Posterior vena cava (tissue), 2 donors: Measurements from ENCODE around the gene COA4. TPM values are rescaled to one million over a fixed set of nuclear protein-coding genes. Genes with fewer than 3 reads are reported as not detected.
A peak's percentile ranks its signal among the peaks of the same experiment; 100 is the strongest.
"Not testable (repeated sequence)": the region's sequence is repeated elsewhere in the genome, so short reads cannot be mapped to it uniquely, and the experiment has no call there.

Experiments used
- DNase-seq: peaks from one replicate; pipeline ENCODE4 v3.0.0-alpha.2; 2020; ENCODE audit warnings: low spot score
- intact Hi-C, 2 donors: fragments of 100-400 bp; cut with DNase I; formaldehyde crosslinking; loops; one replicate each; pipeline versions ENCODE4 v1.14.1 to v1.14.2; 2022 to 2023
- long read RNA-seq, 2 donors: library from polyadenylated mRNA; unstranded; transcript quantifications; one replicate each; pipeline ENCODE4 v2.0.0, GENCODE V29; 2020 to 2021
- total RNA-seq, 2 donors: library from RNA; stranded (reverse); fragmentation: NEBNext Ultra II Directional; extraction: Animal tissue kit (Norgen Biotek cat#: 25700); gene quantifications; one replicate each; pipeline ENCODE4 v1.2.1, GENCODE V29; 2021
- donor health status: DM: yes; HTN: yes; CAD: no.
- donor health status: DM: yes; HTN: yes; CAD: no.

COA4 gene
- 10 to 100 TPM; 36.3 to 37.2 TPM for total RNA-seq
- long read RNA-seq, donor 1, partial matches to known transcripts, result 0 of 3 reads
- long read RNA-seq, donor 1, other reads (novel, unspliced or antisense), result 0 of 3 reads
- long read RNA-seq, donor 2, transcript COA4-201 (2 exons, 960 nt), result major isoform, 11 of 13 reads
- long read RNA-seq, donor 2, partial matches to known transcripts, result 0 of 13 reads
- long read RNA-seq, donor 2, other reads (novel, unspliced or antisense), result 0 of 13 reads

DNA sequence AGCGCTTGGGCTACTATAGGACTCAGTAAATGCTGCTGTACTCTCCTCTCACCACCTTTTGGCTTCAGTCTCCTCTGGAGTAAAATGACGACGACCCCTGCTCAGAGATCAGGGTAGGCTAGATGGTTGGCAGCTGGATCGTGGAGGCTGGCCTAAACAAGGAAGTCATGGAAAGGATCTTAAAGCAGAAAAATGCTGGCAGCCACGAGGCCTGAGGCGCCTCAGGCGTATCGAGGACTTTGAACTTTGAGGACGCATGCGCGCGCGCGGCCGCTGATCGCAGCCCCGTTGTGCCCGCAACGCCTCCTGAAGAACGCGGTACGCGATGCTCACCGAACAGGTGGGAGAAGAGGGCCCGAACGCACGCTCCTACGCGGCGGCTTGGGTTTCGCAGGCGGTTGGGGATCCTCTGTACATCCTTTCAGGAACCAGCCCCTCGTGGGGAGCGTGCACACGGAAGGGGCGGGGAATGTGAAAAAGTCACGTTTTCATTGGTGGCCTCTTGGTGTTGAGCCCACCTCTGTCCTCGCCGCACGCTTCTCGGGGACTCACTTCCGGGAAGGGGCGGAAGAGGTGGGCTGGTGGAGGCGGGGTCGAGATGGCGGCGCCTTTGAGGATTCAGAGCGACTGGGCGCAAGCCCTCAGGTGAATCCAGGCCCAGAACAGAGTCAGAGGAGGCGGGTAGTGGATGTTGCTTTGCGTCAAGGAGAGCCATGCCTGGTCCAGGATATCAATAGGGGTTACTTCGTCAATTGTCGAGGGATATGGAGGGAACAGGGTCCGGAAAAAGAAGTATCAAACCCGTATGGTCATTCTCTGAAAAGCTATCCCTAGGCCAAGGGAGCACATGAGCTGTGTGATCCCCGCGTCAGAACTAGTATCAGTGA is at the start of gene COA4, which contains the start of gene PAAF1:
COA4 (minus strand) TSS at position 423 of the 887 bp plus-strand sequence. CDS start 3,468 bp downstream, outside the sequence.
PAAF1 (plus strand) TSS at position 576 of the 887 bp plus-strand sequence; CDS start at position 599, 23 bp downstream.
- peak; percentile 97 for DNase-seq
- intact Hi-C loops, result no loop called here

DNA sequence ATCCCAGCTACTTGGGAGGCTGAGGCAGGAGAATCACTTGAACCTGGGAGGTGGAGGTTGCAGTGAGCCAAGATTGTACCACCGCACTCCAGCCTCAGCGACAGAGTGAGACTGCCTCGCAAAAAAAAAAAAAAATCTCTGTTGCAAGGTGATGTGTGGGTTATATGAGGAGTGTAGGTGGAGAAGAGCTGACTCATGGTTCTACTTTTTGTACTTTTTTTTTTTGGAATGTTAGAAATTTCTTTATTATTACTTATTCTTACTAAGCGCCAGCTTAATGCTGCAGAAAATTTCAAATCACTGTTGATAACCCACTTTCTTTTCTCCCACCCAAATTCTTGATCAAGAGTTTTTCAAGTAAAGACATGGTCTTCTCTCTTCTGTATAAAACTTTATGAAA is 44.5 kb upstream of the COA4 start:
- intact Hi-C loops, result no loop called here
- DNase-seq, result no peak

DNA sequence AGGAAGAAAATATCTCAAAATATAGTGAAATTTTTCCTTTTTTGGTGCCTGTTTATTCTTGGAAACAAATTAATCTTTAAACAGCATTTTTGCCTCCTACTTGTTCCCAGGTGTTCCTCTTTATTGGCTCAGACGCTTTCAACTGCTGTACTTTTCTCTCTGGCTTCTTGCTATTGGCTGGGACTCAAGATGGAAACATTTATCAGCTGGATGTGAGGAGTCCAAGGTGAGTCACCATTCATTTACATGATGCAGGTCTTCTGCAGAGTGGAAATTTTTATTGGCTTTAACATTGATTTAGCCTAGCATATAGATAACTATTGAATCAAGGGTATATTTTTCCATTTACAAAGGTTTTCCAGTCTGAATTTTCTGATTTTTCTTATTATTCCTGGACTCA is 39.8 kb upstream of the COA4 start:
- DNase-seq, result no peak
- intact Hi-C loops, result no loop called here

DNA sequence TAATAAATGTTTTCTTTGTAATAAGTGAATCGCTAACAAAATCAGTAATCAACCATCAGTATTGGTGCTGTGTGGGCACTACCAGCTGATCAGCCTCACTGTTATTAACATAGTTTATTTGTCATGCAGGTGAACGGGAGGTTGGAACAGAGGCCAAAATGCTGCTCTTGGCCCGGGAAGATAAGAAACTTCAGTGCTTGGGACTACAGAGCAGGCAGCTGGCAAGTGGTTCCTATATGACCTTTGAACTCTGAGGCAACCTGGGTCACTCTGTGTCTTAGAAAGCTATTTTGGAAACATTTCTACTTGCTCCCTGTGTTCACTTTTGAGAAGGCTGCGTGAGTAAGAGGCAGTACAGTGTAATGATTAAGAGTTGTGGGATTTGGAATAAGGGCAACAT is 37.6 kb upstream of the COA4 start:
- DNase-seq, result no peak
- intact Hi-C loops, result no loop called here

DNA sequence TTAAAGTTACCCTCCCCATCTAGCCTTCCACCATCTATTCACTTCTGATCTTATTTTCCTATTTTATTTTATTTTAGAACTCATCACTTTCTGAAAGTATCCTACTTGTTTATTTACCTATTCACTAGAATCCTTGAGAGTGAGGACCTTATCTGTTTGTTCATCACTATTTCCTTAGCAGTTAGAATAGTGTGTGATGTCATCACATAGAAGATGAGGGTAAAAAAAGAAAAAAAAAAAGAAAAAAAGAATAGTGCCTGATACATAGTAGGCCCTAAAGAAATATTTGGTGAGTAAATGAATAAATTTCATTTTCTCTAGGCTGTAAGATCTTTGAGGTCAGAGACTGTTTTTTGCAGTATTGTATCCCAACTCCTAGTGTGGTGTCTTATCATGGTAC is 36.8 kb upstream of the COA4 start:
- no peak for DNase-seq
- intact Hi-C loops, result no loop called here

DNA sequence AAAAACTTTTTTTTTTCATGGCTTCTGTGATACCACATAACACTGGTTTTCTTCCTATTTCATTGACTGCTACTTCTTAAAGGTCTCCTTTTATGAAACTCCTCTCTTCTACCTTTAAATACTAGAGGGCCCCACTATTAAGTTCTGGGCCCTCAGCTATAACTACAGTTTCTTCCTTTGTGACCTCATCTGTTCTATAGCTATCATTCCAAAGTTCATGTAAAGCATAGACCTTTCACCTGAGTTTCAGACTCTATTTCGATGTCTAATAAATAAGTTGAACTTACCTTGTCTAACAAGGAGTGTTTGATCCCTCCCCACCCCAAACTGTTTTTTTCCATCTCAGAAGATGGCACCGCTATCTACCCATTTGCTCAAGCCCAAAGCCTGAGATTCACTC is 35.4 kb upstream of the COA4 start:
- intact Hi-C loops, result no loop called here
- DNase-seq, result no peak

DNA sequence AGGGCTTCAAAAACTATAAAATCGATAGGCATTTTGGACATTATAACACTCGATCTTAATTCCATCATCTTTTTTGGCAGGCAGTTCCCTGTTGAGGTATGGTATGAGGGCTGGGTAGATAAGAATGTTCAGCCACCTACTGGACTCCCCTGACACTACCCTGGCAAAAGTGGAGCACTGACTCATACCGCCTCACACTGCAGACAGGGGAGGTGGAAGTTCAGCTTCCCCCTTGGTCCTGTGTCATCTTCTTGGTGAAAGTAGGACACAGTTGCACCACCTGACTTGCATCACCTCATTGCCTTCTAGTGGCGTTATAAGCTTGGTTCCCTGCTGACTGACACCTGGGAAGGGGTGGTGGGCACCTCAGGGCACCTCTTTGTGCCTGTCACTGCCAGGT is 30.5 kb upstream of the COA4 start:
- intact Hi-C loops, result no loop called here
- DNase-seq, result no peak

DNA sequence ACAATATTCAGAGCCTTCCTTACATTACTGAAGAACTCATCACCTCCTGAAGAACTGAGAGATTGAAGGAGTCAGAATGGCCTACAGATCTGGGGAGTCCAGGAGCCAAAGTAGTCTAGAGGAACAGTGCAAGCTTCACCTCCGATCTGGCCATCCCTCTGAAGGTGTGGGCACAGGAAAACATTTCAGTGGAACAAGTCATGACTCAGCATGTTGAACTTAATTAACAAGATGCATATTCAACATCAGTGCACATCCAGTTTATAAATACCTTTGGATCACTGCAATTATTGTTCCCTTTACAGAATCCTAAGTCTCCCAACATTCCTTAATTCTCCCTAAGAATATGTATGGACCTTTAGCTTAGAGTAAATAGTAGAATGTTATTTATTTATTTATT is 25.7 kb upstream of the COA4 start:
- intact Hi-C loops, result no loop called here
- no peak for DNase-seq

DNA sequence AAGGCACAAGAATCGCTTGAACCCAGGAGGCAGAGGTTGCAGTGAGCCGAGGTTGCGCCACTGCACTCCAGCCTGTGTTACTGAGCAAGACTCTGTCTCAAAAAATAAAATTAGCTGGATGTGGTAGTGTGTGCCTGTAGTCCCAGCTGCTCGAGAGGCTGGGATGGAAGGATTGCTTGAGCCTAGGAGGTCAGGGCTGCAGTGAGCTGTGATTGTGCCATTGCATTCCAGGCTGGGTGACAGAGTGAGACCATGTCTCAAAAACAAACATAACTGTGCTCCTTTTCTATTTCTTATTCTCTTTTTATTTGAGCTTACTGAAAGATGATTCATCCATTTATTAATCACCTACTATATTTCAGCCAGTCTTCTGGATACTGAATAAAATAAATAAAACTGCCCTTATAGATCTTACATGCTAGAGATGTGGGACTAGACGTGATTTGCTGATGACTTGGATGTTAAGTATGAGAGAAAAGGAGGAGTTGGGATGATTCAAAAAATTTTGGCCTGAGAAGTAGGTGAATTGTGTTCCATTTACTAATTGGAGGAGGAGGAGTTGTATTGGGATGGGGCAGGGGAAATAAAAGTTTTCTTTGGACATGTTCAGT is 18.2 kb upstream of the COA4 start:
- intact Hi-C loops, result no loop called here
- no peak for DNase-seq

DNA sequence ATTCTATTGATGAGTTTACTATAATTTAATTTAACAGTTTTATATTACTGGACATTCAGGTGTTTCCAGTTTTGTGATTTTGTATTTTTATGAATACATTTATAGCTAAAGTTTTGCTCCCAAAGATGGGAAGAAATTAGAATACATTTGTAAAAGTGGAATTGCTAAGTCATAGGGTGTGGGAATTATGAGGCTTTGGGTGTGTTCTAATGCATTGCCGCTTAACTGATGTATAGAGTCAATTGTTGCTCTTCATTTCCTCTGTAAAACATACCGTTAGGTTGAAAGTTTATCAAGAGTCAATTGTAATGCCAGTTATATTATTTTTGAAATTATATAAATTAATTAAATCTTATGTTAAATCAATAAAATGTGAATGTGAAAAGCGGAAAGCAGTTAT is 16.4 kb upstream of the COA4 start:
- intact Hi-C loops, result no loop called here
- DNase-seq, result no peak

DNA sequence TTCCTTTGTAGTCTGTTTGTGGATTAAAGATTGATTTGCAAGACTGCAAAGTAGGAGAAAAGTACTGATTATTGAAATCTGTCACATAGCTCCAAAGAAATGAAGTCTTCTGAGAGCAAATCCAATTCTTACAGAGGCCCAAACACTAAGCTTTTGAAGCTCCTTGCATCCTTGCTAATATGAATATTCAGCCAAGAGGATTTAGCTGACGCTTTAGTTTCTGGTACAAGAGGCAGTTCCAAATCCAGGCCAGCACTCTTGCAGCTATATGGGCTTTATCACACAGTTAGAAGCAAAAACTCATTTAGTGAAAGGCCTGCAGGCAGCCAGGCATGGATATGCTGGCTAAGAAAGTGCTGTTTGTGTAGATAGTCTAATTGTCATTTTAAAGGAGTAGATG is 12.9 kb upstream of the COA4 start:
- DNase-seq, result no peak
- intact Hi-C loops, result no loop called here

DNA sequence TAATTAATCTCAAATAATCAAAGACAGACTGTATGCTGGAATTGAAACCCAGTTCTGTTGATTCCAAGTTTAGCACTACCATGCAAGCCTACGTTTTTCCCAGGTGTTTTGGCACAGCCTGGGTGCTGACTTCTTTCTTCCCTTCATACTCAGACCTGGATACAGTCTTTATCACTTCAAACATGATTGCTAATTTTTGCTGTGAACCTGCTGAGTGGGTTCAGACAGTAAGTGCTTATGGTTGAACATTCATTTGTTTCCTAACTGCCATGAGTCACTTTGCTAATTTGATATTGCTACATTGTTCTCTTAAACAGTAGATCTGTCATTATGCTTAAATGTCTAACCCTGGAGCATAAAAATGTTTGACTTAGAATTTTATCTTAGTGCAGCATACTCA is 12.4 kb upstream of the COA4 start:
- intact Hi-C loops, result no loop called here
- no peak for DNase-seq

DNA sequence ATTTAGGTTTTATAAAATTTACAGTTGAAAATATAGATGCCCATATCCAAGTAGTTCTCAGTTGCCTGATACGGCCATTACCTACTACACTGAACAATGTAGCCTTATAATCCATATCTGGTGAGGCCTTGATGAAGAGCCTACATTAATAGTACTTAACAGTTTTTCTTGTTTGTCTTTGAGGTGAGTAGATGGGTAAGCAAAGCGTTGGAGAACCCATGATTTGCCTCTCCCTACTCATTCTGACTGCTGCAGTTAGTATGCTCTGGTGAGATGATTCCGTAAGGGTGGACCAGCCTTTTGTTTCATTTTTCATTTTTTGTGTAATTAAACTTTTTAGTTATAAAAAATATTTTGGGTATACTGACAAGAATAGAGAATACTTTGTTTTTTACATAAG is 11.6 kb upstream of the COA4 start:
- no peak for DNase-seq
- intact Hi-C loops, result no loop called here

DNA sequence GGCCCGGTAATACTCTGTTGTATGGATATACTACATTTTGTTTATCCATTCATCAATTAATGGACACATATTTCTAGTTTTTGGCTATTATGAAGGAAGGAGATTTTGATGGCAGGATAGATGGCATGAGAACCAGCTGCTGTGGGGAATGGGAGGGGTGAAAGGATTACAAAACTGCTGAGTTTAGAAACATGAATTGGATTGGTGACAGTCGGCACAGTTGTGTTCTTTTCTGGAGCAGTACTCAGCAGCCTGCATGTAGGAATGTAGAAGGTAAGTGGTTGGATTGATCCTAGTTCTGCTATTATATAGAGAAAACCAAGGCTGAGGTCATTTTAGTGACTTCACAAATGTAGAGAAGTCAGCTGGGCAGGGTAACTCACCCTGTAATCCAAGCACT is 7.2 kb upstream of the COA4 start:
- intact Hi-C loops, result no loop called here
- DNase-seq, result no peak

DNA sequence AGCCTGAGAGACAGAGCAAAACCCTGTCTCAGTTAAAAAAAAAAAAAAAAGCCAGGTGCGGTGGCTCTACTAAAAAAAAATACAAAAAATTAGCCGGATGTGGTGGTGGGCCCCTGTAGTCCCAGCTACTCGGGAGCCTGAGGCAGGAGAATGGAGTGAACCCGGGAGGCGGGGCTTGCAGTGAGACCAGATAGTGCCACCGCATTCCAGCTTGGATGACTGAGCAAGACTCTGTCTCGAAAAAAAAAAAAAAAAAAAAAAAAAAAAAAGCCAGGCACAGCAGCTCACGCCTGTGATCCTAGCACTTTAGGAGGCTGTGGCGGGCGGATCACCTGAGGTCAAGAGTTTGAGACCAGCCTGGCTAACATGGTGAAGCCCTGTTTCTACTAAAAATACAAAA is 3.8 kb upstream of the COA4 start:
- intact Hi-C loops, result not testable (repeated sequence)

DNA sequence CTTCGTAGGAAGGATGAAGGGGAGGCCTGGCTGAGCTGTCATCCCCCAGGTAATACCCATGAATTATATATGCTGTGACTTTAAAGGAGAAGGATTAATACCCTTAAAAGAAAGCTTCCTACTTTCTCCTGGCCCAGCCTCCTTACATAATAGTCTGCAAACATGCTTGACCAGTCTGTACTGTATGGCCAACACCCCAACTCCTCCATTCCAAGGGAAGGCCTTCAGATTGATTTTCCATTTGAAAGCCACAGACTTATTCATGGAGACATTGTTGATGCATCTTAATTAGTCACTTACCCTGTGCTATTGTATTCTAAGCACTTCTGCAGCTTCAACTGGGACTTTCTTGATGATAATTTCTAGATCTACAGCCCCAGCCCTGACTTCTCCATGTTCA is 2.1 kb upstream of the COA4 start:
- intact Hi-C loops, result no loop called here
- DNase-seq, result no peak

More for the DNA sequence above, 3.8 kb upstream of the COA4 start:
- DNase-seq, result not testable (repeated sequence)

DNA sequence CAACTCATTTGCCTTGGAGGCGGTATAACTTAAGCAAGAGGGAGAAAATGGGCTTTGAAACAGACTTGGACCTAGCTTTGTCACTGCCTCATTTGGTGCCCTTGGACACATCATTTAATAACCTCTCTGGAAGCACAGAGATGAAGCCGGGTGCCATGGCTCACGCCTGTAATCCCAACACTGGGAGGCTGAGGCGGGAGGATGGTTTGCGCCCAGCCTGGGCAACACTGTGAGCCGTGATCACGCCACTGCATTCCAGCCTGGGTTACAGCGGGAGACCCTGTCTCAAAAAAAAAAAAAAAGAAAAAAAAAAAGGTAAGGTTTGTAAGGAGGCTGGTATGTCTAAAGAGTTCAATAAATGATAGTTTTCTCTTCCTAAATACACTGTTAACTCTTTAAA is 806 bp downstream of the COA4 start:
- no peak for DNase-seq
- intact Hi-C loops, result no loop called here

DNA sequence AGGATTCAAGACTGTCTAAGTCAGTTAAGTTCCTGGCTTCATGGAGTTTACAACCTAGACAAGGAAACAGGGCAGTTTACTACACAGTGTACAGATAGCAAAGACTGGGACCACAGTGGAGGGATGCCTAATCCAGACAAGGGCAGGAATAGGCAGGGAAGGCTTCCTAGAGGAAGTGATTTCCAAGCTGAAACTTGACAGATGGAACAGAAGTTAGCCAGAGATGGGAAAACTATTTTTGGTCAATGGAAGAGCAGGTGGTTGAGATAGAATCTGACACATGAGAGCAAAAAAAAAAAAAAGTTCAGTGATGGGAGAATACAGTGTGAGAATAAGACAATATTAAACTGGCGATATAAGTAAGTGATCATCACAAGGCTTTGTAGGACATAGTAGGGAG is 1.3 kb downstream of the COA4 start:
- intact Hi-C loops, result no loop called here

DNA sequence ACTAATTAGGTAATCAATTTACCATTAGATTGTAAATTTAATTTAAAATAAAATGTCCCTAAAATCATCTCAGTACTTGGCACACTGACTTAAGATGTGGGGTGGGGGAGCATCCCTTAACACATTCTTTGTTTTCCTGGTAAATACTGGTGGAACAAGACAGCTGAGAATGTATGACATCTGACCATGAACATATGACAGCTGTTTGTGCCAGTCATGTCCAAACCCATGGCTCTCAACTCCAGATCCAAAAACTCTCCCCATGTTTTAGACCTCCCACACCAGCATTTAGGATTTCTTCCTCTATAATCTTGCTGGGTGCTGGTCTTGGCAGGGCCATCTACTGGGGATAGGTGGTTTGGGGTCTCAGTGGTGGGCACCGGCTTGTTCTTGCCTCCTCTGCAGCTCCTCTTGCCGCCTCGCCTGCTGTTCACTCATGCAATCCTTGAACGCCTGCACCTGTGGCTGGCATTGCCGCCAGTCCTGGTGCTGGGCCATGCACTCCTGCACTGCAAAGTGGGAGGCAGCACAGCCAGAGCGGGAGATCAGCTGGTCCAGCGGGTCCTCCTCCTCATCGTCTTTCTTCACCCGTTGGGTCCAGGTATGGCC is 3.8 kb downstream of the COA4 start:
- intact Hi-C loops, result no loop called here
- no peak for DNase-seq

More for the DNA sequence above, 1.3 kb downstream of the COA4 start:
- no peak for DNase-seq

DNA sequence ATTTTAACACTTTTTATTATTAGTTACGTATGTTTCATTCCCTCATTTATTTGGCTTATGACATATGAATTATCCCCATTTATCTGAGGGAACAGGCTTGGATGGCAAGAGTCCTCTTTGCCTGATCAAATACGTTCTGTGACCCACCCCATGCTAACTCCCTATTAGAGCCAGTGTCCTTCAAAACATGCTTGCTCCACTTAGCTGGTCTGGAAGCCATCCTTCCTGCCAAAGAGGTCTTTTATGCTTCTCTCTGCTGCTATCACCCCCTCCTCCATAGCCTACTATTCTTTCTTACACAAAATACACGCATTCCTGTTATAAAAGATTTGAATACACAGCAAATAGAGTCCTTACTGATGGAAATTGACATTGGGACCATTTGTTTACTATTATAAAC is 6.4 kb downstream of the COA4 start:
- no peak for DNase-seq
- intact Hi-C loops, result no loop called here
